HEK293 (cell line): ENCODE measurements around the gene RASD2.

ENCODE experiments used
- MYNN ChIP-seq: fragments of 450-650 bp; formaldehyde crosslinking; IDR thresholded peaks from 2 replicates; pipeline ENCODE4 v1.5.1; 2016; ENCODE audit warnings: missing biosample characterization, missing genetic modification characterization, borderline replicate concordance
- WT1 ChIP-seq: fragments of 450-650 bp; formaldehyde crosslinking; IDR thresholded peaks from 2 replicates; pipeline ENCODE4 v1.5.1; 2016; ENCODE audit warnings: missing biosample characterization, missing genetic modification characterization
- YY2 ChIP-seq: fragments of 450-650 bp; formaldehyde crosslinking; IDR thresholded peaks from 2 replicates; pipeline ENCODE4 v1.5.1; 2016; ENCODE audit warnings: missing biosample characterization, missing genetic modification characterization
- ZBTB20 ChIP-seq: fragments of 450-650 bp; formaldehyde crosslinking; IDR thresholded peaks from 2 replicates; pipeline ENCODE4 v1.5.1; 2016; ENCODE audit warnings: missing biosample characterization, missing genetic modification characterization
- ZBTB8A ChIP-seq: fragments of 450-650 bp; formaldehyde crosslinking; IDR thresholded peaks from 2 replicates; pipeline ENCODE4 v1.5.1; 2016; ENCODE audit warnings: missing biosample characterization, missing genetic modification characterization
- ZFHX2 ChIP-seq: fragments of 450-650 bp; formaldehyde crosslinking; conservative IDR thresholded peaks from 2 replicates; pipeline ENCODE4 v1.5.1; 2016; ENCODE audit warnings: missing biosample characterization, missing genetic modification characterization
- ZNF132 ChIP-seq: fragments of 450-650 bp; formaldehyde crosslinking; IDR thresholded peaks from 2 replicates; pipeline ENCODE4 v1.5.1; 2017; ENCODE audit warnings: missing biosample characterization, missing genetic modification characterization, borderline replicate concordance
- ZNF138 ChIP-seq: fragments of 450-650 bp; formaldehyde crosslinking; IDR thresholded peaks from 2 replicates; pipeline ENCODE4 v1.5.1; 2016; ENCODE audit warnings: missing biosample characterization, missing genetic modification characterization, borderline replicate concordance
- ZNF155 ChIP-seq: fragments of 450-650 bp; formaldehyde crosslinking; IDR thresholded peaks from 2 replicates; pipeline ENCODE4 v1.5.1; 2016; ENCODE audit warnings: missing biosample characterization, missing genetic modification characterization
- ZNF157 ChIP-seq: fragments of 450-650 bp; formaldehyde crosslinking; IDR thresholded peaks from 2 replicates; pipeline ENCODE4 v1.5.1; 2016; ENCODE audit warnings: missing biosample characterization, missing genetic modification characterization
- ZNF175 ChIP-seq: fragments of 450-650 bp; formaldehyde crosslinking; IDR thresholded peaks from 2 replicates; pipeline ENCODE4 v1.5.1; 2016; ENCODE audit warnings: missing biosample characterization, missing genetic modification characterization
- ZNF184 ChIP-seq: fragments of 450-650 bp; IDR thresholded peaks from 2 replicates; pipeline ENCODE4 v1.5.1; 2018; ENCODE audit warnings: missing biosample characterization, mild to moderate bottlenecking, missing genetic modification characterization
- ZNF274 ChIP-seq, 2 experiments: fragments of 200-500 bp in 1 of 2; fragments of 450-650 bp in 1 of 2; sonication (Bioruptor generic) in 1 of 2; formaldehyde crosslinking in 1 of 2; IDR thresholded peaks; 2 replicates each; pipeline versions ENCODE4 v1.5.1 to v1.6.1; 2014 to 2016; ENCODE audit warnings: borderline replicate concordance in 1 of 2, inconsistent platforms in 1 of 2, low read length in 1 of 2, missing biosample characterization in 1 of 2, missing genetic modification characterization in 1 of 2
- ZNF354C ChIP-seq: fragments of 450-650 bp; formaldehyde crosslinking; IDR thresholded peaks from 2 replicates; pipeline ENCODE4 v1.5.1; 2016; ENCODE audit warnings: missing biosample characterization, missing genetic modification characterization, low read depth, borderline replicate concordance
- ZNF37A ChIP-seq: fragments of 450-650 bp; IDR thresholded peaks from 2 replicates; pipeline ENCODE4 v1.5.1; 2018; ENCODE audit warnings: missing biosample characterization, missing genetic modification characterization
- ZNF473 ChIP-seq: fragments of 450-650 bp; formaldehyde crosslinking; IDR thresholded peaks from 2 replicates; pipeline ENCODE4 v1.5.1; 2017; ENCODE audit warnings: missing biosample characterization, missing genetic modification characterization
- ZNF624 ChIP-seq: fragments of 450-650 bp; formaldehyde crosslinking; IDR thresholded peaks from 2 replicates; pipeline ENCODE4 v1.5.1; 2017; ENCODE audit warnings: missing biosample characterization, missing genetic modification characterization
- ZNF76 ChIP-seq: fragments of 450-650 bp; formaldehyde crosslinking; IDR thresholded peaks from 2 replicates; pipeline ENCODE4; 2016; ENCODE audit warnings: low read depth, missing biosample characterization, missing genetic modification characterization, borderline replicate concordance
- ZNF776 ChIP-seq: fragments of 450-650 bp; formaldehyde crosslinking; IDR thresholded peaks from 2 replicates; pipeline ENCODE4 v1.5.0; 2017; ENCODE audit warnings: missing biosample characterization, missing genetic modification characterization, borderline replicate concordance
- ZNF792 ChIP-seq: fragments of 450-650 bp; formaldehyde crosslinking; IDR thresholded peaks from 2 replicates; pipeline ENCODE4 v1.5.1; 2016; ENCODE audit warnings: missing biosample characterization, missing genetic modification characterization
- ZNF830 ChIP-seq: fragments of 450-650 bp; IDR thresholded peaks from 2 replicates; pipeline ENCODE4 v1.5.0; 2018; ENCODE audit warnings: missing biosample characterization, missing genetic modification characterization, low read depth, mild to moderate bottlenecking, moderate library complexity
- ZSCAN30 ChIP-seq: fragments of 450-650 bp; IDR thresholded peaks from 2 replicates; pipeline ENCODE4 v1.5.1; 2018; ENCODE audit warnings: missing biosample characterization, mild to moderate bottlenecking, missing genetic modification characterization, moderate library complexity
- TF ChIP-seq, protein P1 (sequence below): fragments of 450-650 bp; IDR thresholded peaks from 2 replicates; pipeline ENCODE4 v1.5.1; 2018; ENCODE audit warnings: missing biosample characterization, missing genetic modification characterization
- TF ChIP-seq, protein P2 (sequence below): fragments of 450-650 bp; formaldehyde crosslinking; IDR thresholded peaks from 2 replicates; pipeline ENCODE4 v1.5.1; 2016; ENCODE audit warnings: missing biosample characterization, missing genetic modification characterization
- TF ChIP-seq, protein P3 (sequence below): fragments of 450-650 bp; formaldehyde crosslinking; IDR thresholded peaks from 2 replicates; pipeline ENCODE4 v1.5.1; 2016; ENCODE audit warnings: missing biosample characterization, missing genetic modification characterization
- TF ChIP-seq, protein P4 (sequence below): fragments of 450-650 bp; formaldehyde crosslinking; conservative IDR thresholded peaks from 2 replicates; pipeline ENCODE4 v1.5.1; 2016; ENCODE audit warnings: low read depth, missing biosample characterization, missing genetic modification characterization
- TF ChIP-seq, protein P5 (sequence below): fragments of 450-650 bp; formaldehyde crosslinking; IDR thresholded peaks from 2 replicates; pipeline ENCODE4 v1.5.1; 2016; ENCODE audit warnings: missing biosample characterization, missing genetic modification characterization

Gene RASD2

DNA sequence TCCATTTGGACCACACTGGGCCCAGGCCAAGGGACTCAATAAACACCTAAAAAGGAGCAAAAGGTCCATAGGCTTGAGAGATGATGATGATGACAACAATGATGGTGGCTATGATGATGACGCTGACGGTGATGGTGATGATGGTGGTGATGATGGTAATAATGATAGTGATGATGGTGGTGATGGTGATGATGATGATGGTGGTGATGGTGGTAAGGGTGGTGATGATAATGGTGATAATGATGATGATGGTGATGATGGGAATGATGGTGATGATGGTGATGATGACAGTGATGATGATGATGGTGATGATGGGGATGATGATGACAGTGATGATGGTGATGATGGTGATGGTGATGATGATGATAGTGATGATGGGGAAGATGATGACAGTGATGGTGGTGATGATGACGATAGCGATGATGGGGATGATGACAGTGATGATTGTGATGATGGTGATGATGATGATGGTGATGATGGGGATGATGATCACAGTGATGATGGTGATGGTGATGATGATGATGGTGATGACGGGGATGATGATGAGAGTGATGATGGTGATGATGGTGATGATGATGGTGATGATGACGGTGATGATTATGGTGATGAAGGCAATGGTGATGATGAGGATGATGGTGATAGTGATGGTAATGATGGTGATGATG is 7.1 kb upstream of the RASD2 start (continued):
- TF ChIP-seq, protein P1, sequence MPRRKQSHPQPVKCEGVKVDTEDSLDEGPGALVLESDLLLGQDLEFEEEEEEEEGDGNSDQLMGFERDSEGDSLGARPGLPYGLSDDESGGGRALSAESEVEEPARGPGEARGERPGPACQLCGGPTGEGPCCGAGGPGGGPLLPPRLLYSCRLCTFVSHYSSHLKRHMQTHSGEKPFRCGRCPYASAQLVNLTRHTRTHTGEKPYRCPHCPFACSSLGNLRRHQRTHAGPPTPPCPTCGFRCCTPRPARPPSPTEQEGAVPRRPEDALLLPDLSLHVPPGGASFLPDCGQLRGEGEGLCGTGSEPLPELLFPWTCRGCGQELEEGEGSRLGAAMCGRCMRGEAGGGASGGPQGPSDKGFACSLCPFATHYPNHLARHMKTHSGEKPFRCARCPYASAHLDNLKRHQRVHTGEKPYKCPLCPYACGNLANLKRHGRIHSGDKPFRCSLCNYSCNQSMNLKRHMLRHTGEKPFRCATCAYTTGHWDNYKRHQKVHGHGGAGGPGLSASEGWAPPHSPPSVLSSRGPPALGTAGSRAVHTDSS: peak; percentile 99
- TF ChIP-seq ZNF132 (tag by site-specific recombination) (no peak), ZNF776 (tag by site-specific recombination) (no peak), ZNF175 (tag by site-specific recombination) (no peak), ZNF37A (no peak), ZNF184 (tag by site-specific recombination) (no peak), ZFHX2 (no peak), YY2 (no peak), MYNN (tag by site-specific recombination) (no peak), ZNF473 (no peak), ZBTB20 (tag by site-specific recombination) (no peak), ZNF830 (tag by site-specific recombination) (no peak), ZNF792 (tag by site-specific recombination) (no peak), ZSCAN30 (tag by site-specific recombination) (no peak), ZBTB8A (tag by site-specific recombination) (no peak), ZNF354C (no peak), ZNF157 (tag by site-specific recombination) (peak; percentile 42; the same call in 1 of the 2 replicates), WT1 (tag by site-specific recombination) (no peak), ZNF274 (IDR thresholded peaks at IDR 0.05; ENCODE audit: low read length) (no peak), ZNF274 (tag by site-specific recombination; IDR thresholded peaks at IDR 0.05; ENCODE audit: borderline replicate concordance) (no peak), ZNF138 (tag by site-specific recombination) (no peak), ZNF76 (no peak), ZNF624 (no peak), ZNF155 (tag by site-specific recombination) (0 out of 2 replicates have a peak, but pooled peaks have one; percentile 7)
- TF ChIP-seq, protein P2, sequence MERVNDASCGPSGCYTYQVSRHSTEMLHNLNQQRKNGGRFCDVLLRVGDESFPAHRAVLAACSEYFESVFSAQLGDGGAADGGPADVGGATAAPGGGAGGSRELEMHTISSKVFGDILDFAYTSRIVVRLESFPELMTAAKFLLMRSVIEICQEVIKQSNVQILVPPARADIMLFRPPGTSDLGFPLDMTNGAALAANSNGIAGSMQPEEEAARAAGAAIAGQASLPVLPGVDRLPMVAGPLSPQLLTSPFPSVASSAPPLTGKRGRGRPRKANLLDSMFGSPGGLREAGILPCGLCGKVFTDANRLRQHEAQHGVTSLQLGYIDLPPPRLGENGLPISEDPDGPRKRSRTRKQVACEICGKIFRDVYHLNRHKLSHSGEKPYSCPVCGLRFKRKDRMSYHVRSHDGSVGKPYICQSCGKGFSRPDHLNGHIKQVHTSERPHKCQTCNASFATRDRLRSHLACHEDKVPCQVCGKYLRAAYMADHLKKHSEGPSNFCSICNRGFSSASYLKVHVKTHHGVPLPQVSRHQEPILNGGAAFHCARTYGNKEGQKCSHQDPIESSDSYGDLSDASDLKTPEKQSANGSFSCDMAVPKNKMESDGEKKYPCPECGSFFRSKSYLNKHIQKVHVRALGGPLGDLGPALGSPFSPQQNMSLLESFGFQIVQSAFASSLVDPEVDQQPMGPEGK (tag by site-specific recombination): no peak
- TF ChIP-seq, protein P3, sequence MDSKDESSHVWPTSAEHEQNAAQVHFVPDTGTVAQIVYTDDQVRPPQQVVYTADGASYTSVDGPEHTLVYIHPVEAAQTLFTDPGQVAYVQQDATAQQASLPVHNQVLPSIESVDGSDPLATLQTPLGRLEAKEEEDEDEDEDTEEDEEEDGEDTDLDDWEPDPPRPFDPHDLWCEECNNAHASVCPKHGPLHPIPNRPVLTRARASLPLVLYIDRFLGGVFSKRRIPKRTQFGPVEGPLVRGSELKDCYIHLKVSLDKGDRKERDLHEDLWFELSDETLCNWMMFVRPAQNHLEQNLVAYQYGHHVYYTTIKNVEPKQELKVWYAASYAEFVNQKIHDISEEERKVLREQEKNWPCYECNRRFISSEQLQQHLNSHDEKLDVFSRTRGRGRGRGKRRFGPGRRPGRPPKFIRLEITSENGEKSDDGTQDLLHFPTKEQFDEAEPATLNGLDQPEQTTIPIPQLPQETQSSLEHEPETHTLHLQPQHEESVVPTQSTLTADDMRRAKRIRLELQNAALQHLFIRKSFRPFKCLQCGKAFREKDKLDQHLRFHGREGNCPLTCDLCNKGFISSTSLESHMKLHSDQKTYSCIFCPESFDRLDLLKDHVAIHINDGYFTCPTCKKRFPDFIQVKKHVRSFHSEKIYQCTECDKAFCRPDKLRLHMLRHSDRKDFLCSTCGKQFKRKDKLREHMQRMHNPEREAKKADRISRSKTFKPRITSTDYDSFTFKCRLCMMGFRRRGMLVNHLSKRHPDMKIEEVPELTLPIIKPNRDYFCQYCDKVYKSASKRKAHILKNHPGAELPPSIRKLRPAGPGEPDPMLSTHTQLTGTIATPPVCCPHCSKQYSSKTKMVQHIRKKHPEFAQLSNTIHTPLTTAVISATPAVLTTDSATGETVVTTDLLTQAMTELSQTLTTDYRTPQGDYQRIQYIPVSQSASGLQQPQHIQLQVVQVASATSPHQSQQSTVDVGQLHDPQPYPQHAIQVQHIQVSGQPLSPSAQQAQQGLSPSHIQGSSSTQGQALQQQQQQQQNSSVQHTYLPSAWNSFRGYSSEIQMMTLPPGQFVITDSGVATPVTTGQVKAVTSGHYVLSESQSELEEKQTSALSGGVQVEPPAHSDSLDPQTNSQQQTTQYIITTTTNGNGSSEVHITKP (tag by site-specific recombination): no peak
- TF ChIP-seq, protein P4, sequence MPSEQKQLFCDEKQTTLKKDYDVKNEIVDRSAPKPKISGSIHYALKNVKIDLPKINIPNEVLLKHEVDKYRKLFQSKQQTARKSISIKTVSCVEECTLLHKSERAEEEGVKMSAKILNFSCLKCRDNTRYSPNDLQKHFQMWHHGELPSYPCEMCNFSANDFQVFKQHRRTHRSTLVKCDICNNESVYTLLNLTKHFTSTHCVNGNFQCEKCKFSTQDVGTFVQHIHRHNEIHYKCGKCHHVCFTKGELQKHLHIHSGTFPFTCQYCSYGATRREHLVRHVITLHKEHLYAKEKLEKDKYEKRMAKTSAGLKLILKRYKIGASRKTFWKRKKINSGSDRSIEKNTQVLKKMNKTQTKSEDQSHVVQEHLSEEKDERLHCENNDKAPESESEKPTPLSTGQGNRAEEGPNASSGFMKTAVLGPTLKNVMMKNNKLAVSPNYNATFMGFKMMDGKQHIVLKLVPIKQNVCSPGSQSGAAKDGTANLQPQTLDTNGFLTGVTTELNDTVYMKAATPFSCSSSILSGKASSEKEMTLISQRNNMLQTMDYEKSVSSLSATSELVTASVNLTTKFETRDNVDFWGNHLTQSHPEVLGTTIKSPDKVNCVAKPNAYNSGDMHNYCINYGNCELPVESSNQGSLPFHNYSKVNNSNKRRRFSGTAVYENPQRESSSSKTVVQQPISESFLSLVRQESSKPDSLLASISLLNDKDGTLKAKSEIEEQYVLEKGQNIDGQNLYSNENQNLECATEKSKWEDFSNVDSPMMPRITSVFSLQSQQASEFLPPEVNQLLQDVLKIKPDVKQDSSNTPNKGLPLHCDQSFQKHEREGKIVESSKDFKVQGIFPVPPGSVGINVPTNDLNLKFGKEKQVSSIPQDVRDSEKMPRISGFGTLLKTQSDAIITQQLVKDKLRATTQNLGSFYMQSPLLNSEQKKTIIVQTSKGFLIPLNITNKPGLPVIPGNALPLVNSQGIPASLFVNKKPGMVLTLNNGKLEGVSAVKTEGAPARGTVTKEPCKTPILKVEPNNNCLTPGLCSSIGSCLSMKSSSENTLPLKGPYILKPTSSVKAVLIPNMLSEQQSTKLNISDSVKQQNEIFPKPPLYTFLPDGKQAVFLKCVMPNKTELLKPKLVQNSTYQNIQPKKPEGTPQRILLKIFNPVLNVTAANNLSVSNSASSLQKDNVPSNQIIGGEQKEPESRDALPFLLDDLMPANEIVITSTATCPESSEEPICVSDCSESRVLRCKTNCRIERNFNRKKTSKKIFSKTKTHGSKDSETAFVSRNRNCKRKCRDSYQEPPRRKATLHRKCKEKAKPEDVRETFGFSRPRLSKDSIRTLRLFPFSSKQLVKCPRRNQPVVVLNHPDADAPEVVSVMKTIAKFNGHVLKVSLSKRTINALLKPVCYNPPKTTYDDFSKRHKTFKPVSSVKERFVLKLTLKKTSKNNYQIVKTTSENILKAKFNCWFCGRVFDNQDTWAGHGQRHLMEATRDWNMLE (tag by site-specific recombination): no peak
- TF ChIP-seq, protein P5, sequence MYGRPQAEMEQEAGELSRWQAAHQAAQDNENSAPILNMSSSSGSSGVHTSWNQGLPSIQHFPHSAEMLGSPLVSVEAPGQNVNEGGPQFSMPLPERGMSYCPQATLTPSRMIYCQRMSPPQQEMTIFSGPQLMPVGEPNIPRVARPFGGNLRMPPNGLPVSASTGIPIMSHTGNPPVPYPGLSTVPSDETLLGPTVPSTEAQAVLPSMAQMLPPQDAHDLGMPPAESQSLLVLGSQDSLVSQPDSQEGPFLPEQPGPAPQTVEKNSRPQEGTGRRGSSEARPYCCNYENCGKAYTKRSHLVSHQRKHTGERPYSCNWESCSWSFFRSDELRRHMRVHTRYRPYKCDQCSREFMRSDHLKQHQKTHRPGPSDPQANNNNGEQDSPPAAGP (tag by site-specific recombination): no peak
